DMS79 treated with DMSO at 0.1 percent for 48 hours (cell line): Measurements from ENCODE around the gene UROS.

Experiments
- DNase-seq: peaks from one replicate; lab custom pipeline; 2025; lab: John Stamatoyannopoulos, UW

The UROS gene

GRCh38 chr10:125762692-125763648 lies 60.1 kb downstream of the UROS start:
- no peak for DNase-seq

GRCh38 chr10:125761961-125762360 lies 61.1 kb downstream of the UROS start:
- DNase-seq = no peak

GRCh38 chr10:125757742-125758141 lies 65.3 kb downstream of the UROS start:
- DNase-seq = no peak

- no peak for DNase-seq
Observed at GRCh38 chr10:125756853-125757487, 66.1 kb downstream of the UROS start.

GRCh38 chr10:125756196-125756595 lies 66.9 kb downstream of the UROS start:
- DNase-seq = no peak

- no peak for DNase-seq
Observed at GRCh38 chr10:125747417-125747816, 75.6 kb downstream of the UROS start.

GRCh38 chr10:125744909-125745308 lies 78.1 kb downstream of the UROS start:
- DNase-seq = no peak

GRCh38 chr10:125742465-125742864 lies 80.6 kb downstream of the UROS start:
- no peak for DNase-seq

- no peak for DNase-seq
Observed at GRCh38 chr10:125739994-125740679, 82.9 kb downstream of the UROS start.
